GM03348 (cell line): Measurements from ENCODE around the gene GPX3.

ENCODE experiments used
- DNase-seq: peaks from one replicate; pipeline ENCODE4 v3.0.0; 2012; ENCODE audit warnings: low spot score

GPX3 gene

DNA sequence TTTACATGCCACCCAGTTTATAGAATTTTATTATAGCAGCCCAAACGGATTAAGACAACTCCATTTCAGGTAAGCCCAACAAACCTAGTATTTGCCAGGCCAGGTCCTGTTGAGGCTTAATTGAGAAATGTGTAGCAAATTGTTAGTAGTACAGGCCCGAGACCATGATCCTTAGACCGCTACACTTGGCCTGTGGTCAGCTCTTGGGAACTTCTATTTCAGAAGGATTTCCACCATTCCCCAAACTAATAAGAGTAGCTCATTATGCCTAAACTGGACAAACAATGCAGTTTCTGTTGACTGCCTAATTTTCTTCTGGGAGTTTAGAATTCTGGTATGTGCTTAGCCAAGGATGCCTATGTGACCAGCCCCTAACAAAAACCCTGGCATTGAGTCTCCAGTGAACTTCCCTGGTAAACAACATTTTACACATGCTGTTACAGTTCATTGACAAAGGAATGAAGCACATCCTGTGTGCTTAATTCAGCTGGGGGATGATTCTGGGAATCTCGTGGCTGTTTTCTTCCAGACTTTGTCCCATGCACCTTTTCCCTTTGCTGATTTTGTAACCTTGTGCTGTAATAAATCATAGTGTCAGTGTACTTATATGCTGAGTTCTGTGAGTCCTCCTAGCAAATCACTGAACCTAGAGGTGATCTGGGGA is 5.6 kb upstream of the GPX3 start:
- no peak for DNase-seq

GRCh38 chr5:151015974-151016587 is 4.3 kb upstream of the GPX3 start:
- no peak for DNase-seq

- no peak for DNase-seq
Observed at GRCh38 chr5:151016700-151017099, 3.7 kb upstream of the GPX3 start.

DNA sequence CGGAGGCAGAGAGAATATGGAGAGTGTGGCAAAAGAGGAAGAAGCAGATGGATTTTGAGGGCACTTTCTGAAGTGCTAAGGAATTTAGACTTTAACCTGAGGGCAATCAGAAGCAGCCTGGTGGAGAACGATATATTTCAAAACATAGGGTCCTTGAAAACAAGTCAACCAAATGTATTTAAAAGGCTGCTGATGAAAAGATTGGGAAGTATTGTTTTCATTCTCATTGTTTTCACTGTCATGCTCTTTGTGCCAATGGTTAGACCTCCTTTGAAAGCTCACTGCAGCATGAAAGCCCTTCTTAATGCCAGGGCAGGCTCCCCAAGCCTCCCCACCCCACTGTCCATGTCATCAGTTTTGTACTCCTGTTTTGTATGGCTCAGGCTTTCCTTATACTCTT is 2.5 kb upstream of the GPX3 start:
- DNase-seq = no peak

GRCh38 chr5:151018846-151019245 is 1.5 kb upstream of the GPX3 start:
- DNase-seq = no peak

DNA sequence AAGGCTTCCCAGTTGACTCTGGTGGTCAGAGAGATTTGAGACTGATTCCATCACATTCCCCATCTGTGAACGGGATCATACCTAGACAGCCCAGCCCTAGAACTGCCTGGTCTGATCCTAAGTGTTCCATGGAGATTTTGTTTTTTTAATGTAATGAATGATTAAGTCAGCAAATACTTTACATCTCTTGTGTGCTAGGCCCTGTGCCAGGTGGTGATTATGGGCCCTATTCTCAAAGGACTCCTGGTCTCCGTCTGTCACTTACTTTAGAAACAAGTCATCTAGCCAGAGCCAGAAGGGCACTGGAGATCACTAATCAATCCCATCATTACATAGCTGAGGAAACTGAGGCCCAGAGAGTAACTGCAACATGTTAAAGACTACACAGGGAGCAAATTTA is 1.1 kb upstream of the GPX3 start:
- no peak for DNase-seq

GRCh38 chr5:151021746-151022145 is 1.4 kb downstream of the GPX3 start:
- DNase-seq = no peak

GRCh38 chr5:151022511-151023018 is 2.2 kb downstream of the GPX3 start:
- no peak for DNase-seq

DNA sequence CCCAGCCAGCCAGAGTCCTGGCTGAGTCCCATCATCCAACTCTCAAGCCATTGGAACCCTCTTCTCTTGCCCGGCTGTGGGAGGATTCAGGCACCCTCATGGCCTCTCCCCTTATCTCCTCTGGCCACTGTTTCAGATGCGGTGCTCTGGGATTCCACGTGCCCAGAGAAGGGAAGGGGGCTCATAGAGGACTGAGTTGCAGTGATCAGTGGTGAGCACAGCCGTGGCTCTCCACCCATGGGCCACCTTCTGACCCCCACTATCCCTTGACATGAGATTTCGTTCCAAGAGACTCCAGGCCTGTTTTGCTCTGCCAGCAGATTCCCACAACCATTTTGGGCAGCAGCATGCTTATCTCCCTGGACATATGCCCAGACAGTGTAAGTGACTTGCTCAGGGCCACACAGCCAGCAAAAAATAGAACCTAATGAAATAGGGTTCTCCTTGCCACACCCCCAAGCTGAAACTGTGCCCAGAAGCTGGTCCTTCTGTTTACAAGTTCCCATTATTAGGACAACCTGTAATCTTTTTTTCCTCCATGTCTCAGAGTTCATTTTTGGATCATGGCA is 2.7 kb downstream of the GPX3 start:
- DNase-seq = no peak

DNA sequence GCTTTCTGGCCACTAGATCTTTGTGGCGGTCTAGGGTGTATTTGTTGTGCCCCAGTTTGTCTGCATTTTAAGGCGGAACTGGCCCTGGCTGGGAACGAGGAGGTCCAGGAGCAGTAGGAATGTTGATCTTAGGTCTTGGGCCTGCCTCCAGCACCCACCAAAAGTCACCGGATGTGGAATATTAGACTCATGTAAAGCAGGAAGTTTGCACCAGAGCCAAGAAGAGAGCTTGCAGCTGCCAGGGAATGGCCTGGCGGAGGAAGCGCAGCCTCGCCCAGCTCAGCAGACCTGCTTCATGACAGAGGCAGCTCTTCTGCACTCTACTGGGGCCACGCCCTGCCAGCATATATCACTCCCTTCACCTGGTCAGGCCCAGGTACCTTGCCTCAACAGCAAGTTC is 3.3 kb downstream of the GPX3 start:
- DNase-seq = no peak

DNA sequence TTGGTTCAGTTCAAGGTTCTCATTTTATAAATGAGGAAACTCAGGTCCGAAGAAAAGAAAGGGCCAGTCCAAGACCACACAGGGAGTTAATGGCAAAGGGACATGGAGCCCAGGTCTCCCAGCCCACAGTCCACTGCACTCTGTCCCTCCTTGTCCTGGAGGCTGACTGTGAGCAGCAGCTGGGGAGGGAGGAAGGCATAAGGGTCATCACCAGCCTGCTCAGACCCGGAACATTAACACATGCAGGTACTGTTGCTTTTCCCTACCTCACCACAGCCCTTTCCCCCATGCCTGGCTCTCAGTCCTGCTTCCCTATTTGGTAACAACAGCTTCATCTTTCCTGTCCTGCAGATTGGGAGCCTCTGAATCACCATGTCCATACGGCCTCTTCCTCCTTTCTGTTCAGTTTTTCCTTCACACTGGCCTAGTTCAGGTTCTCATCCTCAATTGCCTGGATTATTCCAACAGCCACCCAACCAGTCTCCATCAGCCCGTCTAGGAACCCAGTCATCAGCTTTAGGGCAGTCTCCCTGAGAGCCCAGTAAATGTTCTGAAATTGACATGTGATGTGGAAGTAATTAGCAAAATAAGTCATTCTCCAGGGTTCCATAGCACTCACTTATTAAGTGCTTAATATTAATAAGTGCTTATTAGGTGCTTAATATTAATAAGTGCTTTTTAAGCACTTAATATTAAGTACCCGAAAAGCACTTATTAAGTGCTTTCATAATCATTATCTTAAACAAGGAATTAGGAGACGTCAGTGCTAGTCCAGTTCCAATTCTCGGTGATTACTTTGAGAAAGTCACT is 4.3 kb downstream of the GPX3 start:
- no peak for DNase-seq

GRCh38 chr5:151025250-151025606 is 4.8 kb downstream of the GPX3 start:
- DNase-seq = no peak

- DNase-seq = no peak
Observed at GRCh38 chr5:151026088-151026487, 5.7 kb downstream of the GPX3 start.

DNA sequence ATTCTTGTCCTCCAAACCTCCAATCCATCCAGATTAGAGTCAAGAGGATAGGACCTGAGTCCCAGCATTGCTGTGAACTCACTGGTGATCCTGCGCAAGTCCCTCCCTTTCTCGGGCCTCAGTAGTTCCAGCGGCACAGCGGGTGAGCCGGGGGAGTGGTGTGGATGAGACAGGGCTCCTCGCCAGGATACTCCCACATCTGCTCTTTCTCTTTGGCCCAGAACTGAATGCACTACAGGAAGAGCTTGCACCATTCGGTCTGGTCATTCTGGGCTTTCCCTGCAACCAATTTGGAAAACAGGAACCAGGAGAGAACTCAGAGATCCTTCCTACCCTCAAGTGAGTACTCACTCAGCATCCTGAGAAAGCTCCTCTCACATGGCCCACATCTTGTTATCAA is 6.3 kb downstream of the GPX3 start:
- DNase-seq = no peak

- no peak for DNase-seq
Observed at GRCh38 chr5:151027961-151028479, 7.6 kb downstream of the GPX3 start.

- no peak for DNase-seq
Observed at GRCh38 chr5:151028717-151029116, 8.3 kb downstream of the GPX3 start.

DNA sequence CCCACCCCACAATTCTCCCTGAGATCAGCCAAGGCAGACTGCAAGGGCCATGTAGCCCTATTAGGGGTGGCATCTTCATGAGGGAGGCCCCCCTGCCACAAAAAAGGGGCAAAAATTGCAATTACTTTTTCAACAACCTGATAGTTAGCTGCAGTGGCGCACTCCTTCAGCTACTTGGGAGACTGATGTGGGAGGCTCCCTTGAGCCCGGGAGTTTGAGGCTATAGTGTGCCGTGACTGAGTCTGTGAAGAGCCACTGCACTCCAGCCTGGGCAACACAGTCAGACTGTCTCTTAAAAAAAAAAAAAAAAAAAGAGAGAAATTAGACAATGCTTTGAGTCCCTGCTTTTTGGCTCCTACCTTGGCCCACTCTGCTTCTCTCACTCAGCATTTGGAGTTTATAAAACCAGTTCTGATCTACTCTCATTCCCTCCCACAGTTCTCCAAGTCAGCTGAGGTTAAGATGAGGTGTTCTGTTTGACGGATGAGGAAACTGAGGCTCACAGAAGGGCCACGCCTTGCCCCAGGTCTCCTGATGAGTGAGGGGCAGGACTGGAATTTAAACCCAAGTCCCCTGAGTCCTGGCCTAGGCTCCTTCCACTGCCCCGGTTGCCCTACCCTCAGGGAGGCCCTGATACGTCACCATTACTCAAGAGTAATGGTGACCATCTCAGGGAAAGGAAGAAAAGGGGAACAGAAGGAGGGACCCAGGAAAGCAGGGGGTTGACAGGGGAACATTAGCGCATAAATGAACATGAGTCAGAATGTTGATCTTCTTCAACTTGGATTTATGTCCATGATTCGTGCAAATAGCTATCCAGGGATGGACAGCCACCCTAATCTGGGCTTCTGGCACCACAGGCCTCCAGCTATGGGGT is 9.0 kb downstream of the GPX3 start:
- DNase-seq = no peak

DNA sequence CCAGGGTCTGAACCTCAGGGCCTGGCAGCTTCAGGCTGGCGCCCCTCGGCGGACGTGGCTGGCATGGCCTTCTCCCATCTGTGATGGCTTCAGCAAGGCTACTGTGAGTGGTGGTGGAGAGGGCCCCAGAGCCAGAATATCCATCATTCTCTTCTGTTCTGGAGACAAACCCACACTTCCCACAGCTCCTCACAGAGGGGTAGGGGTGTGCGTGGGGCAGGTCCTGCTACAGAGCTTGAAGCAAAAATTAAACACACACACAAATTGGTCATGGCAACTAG is 9.6 kb downstream of the GPX3 start:
- no peak for DNase-seq

GRCh38 chr5:151030379-151030778 is 10.0 kb downstream of the GPX3 start:
- DNase-seq = no peak

GRCh38 chr5:151031554-151031953 is 11.2 kb downstream of the GPX3 start:
- no peak for DNase-seq

- no peak for DNase-seq
Observed at GRCh38 chr5:151033217-151033934, 13.0 kb downstream of the GPX3 start.
